Fibroblast of pulmonary artery (primary cell): ENCODE measurements around the gene ACOX2.

ENCODE experiments used
- DNase-seq: peaks from one replicate; pipeline ENCODE4 v3.0.0-alpha.2; 2010; ENCODE audit warnings: low read depth
- H3K4me3 ChIP-seq: replicated peaks from 2 replicates; pipeline ENCODE4 v1.5.1; 2011; ENCODE audit warnings: low read depth, mild to moderate bottlenecking, control low read depth, low read length, moderate library complexity
- TF ChIP-seq, protein P1 (sequence below): IDR thresholded peaks from 2 replicates; pipeline ENCODE4 v1.5.1; 2011; ENCODE audit warnings: mild to moderate bottlenecking, control low read depth, low read length, inconsistent platforms; ENCODE audit errors: missing control alignments

ACOX2 gene

DNA sequence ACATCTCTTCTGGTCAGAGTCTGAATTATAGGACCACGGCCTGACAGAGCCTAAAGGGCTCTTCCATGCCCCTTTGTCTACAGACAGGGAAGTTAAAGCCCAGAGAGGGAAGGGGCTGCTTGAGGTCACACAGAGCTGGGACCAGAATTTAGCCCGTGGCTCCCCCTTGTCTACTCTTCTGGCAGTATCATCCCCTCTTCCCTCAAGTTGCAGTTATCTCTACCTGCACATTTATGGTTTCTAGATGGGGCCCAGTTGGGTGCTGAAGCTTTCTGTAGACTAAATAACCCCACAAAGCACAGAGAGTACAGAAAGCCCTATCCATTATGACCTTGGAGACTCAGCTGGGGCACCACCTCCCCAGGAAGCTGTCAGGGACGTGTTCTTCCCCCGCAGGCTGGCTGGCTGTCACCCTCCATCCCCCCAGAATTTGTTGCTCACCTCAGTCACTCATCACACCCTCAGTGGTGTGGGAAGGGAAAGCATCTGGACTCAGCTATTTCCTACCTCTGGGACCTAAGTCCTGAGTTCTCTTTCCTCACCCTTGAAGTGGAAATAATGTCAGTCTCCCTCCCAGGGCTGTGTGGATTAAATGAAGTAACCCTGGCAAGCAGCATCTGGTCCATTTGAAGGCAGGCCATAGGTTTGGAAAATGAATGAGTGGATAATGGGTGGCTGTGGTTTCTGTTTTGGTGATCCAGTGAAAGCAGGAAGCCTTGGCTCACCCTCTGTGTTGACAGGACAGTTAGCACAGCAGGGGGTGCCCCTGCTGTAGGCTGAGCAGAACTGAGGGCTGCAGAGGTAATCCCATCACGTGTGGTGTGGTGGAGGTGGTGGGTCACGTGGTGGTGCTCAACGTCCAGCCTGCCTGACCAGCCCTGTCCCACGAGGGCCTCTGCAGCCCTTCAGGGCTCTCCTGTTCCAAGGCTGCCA is 16.3 kb downstream of the ACOX2 start:
- no peak for DNase-seq
- TF ChIP-seq, protein P1, sequence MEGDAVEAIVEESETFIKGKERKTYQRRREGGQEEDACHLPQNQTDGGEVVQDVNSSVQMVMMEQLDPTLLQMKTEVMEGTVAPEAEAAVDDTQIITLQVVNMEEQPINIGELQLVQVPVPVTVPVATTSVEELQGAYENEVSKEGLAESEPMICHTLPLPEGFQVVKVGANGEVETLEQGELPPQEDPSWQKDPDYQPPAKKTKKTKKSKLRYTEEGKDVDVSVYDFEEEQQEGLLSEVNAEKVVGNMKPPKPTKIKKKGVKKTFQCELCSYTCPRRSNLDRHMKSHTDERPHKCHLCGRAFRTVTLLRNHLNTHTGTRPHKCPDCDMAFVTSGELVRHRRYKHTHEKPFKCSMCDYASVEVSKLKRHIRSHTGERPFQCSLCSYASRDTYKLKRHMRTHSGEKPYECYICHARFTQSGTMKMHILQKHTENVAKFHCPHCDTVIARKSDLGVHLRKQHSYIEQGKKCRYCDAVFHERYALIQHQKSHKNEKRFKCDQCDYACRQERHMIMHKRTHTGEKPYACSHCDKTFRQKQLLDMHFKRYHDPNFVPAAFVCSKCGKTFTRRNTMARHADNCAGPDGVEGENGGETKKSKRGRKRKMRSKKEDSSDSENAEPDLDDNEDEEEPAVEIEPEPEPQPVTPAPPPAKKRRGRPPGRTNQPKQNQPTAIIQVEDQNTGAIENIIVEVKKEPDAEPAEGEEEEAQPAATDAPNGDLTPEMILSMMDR: no peak
- no peak overlapping the region for H3K4me3 ChIP-seq

DNA sequence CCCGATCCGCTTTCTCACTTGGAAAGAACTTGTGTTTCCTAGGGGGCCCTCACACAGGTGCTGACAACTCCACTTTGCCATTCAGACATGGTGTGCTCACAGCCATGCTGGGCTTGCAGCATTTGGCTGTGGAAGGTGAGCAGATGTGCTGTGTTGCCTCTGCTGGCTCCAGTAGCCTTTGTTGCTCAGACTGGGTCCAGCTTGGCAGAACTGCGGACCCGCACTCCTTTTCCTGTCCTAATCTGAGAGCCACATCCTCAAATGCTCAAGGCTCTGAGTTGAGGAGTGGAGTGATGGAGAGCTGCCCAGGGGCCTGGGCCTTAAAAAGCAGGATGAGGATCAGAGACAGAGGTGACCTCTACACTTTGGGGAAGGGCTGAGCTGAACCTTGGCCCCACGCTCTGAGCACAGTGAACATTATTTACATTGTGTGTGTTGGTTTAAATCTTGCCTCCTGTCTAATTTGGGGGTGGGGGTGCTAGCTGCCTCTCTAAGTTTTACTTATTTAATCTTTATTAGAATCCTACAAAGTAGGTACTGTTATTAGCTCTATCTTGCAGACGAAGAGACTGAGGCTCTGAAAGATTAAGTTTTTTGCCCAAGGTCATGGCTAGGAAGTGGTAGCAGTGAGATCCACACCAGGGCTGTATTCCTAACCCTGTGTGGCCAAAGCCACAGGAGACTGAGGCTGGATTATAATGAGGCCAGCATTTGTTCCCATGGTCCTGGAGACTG is 17.2 kb downstream of the ACOX2 start:
- TF ChIP-seq, protein P1: no peak
- H3K4me3 ChIP-seq: no peak overlapping the region
- DNase-seq: no peak

DNA sequence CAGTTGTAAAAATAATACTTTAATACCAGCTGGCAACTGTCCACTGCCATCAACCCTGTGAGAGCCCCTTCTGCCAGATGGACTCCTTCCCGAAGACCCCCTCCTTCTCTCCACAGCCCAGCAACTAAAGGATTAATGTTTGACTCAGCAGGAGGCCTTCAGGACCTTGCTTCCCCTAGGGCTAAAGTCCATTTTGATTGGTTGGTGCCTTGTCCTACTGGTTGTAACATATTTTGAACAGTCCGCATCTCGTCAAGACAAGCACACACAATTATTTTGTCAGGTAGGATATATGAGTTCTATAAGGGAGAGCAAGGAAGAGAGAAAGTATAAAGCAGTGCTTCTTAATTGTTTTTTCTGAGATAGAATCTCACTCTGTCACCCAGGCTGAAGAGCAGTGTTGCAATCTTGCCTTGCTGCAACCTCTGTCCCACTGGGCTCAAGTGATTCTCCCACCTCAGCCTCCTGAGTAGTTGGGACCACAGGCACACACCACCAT is 18.6 kb downstream of the ACOX2 start:
- DNase-seq: no peak
- TF ChIP-seq, protein P1: no peak
- H3K4me3 ChIP-seq: no peak overlapping the region

DNA sequence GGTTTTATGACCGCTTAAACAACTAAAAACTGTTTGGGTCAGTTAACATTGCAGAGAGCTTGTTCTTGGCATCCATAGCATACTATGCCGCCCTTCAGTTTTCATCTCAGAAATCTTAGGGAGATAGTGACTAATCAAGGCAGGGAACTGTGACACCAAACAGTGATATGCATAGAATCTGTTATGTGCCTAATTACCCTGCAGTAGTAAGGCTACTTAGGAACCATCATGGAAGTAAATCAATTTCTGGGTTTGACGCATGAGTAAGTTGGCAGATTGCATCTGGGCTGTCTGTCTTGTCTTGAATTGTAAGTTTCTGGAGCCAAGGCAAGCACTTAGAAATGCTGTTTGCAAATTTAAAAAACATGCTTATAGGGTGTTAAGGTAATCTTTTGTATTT is 22.6 kb downstream of the ACOX2 start:
- TF ChIP-seq, protein P1: no peak
- H3K4me3 ChIP-seq: no peak overlapping the region
- no peak for DNase-seq

DNA sequence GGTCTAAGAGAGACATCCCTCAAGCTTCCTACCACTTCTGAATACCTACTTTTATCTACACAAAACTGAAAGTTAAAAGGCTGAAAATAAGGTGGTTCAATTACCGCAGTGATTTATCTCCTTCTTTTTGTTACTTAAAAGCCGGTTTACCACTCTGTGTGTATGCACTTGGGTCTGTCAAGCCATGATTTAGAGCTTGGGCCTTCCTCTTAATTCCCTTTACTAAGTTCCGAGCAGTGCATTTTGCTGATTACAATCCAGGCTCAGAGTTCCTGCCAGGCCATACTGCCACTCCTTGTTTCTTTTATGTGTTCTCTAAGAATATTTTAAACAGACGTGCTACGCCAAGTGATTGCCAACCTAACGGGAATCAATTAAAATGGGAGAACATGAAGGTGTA is 28.6 kb downstream of the ACOX2 start:
- no peak for DNase-seq
- TF ChIP-seq, protein P1: no peak

DNA sequence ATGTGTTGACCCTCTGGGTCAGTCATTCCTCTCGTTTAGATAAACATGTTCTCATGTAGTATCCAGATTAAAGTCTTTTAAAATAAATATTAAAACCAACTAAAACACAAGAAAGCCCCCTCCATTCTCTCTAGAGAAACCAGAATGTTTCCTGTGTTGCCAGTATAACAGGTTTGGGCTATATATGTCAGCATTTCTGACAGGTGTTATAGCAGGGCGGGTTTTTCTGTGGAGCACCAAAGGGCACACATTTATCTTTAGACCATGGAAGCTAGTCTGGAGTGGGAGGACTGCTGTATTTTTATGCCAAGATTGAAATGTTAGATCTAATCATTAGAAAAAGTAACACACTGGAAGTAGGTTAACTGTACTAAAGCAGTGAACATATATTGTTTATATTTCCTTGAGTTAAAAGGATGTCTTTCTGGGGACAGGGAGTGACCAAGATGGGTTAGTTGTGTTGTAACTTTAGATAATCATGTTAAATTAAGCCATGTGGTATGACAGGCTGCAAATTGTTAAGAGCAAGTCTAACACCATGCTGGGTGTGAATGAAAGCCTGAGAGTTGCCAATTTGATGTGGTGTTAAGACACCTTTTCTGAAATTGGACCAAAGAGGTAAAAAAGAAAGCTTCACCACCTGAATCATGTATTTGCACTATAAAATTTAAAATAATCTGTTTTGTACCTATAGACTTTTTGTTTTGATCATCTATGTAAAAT is 29.5 kb downstream of the ACOX2 start:
- TF ChIP-seq, protein P1: no peak
- no peak for DNase-seq
- H3K4me3 ChIP-seq: no peak overlapping the region

More for the DNA sequence above, 28.6 kb downstream of the ACOX2 start:
- no peak overlapping the region for H3K4me3 ChIP-seq
